ENCODE results near the gene ZBTB46.
"Not testable (repeated sequence)": the region's sequence is repeated elsewhere in the genome, so short reads cannot be mapped to it uniquely, and the experiment has no call there.

Gene ZBTB46

GRCh38 chr20:63783970-63784369, 47.1 kb downstream of the ZBTB46 start:
- no peak for DNase-seq

DNA sequence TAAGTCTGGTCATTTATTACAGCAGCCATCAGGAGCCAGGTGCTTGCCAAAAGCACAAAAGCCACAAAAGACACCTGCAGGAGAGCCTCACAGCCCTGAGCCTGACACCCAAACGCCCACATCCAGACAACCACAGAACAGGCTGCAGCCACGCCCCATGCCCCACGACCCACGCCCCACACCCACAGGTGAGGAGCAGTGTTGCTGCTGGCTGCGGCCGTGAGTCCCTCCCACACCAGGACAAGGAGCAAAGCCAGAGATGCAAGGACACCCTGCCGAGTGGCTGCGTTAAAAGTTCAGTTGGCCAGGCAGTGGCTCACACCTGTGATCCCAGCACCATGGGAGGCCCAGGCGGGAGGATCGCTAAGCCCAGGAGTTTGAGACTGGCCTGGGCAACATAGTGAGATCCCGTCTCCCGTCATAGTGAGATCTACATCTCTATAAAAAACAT, 48.5 kb downstream of the ZBTB46 start:
- no peak for DNase-seq

- no peak for DNase-seq
Observed at GRCh38 chr20:63782051-63782471, 49.0 kb downstream of the ZBTB46 start.

DNA sequence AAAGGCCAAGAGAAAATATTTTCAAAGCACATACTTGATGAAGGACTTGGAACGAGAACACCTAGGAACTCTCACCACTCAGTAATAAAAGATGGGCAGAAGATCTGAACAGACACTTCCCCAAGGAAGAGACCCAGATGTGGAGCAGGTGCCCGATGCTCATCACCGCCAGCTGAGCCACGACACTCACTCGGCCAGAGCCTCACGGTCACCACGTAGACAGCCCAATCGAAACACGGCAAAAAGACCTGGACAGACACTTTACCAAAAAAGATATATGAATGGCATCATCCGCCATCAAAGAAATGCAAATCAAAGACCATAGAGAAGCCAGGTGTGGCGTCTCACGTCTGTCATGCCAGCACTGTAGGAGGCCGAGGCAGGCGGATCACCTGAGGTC, 49.9 kb downstream of the ZBTB46 start:
- no peak for DNase-seq

- no peak for DNase-seq
Observed at GRCh38 chr20:63778857-63779256, 52.2 kb downstream of the ZBTB46 start.

DNA sequence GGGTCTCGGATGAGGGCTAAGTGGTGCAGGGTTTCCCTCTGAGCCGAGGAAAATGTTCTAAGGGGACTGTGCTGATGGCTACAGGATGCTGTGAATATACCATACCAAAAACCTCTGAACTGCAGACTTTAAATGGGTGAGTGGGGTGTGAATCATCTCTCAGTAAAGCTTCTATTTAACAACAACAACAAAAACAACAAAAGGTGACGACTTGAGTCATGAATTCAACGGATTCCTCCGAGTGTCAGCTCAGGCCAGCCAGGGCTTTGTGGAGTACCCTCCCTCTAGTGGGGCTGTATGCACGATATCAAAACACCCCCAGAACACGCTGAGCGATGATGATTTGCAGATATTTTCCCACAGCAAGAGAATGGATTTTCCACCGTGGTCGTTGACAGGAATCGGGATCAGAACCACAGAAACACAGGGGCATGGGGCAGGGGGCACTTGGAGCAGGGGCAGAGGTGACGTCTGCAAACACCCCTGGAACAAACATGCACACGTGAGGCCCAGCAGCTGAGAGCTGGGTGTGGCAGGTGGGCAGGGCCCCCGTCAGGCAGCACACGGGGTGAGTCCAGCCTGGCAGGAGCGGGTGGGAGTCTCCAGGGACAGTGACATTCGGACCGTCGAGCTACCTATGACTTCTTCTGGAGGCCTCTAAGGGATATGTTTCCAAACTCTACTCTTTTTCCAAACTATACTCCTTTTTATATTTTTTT, 52.9 kb downstream of the ZBTB46 start:
- no peak for DNase-seq

DNA sequence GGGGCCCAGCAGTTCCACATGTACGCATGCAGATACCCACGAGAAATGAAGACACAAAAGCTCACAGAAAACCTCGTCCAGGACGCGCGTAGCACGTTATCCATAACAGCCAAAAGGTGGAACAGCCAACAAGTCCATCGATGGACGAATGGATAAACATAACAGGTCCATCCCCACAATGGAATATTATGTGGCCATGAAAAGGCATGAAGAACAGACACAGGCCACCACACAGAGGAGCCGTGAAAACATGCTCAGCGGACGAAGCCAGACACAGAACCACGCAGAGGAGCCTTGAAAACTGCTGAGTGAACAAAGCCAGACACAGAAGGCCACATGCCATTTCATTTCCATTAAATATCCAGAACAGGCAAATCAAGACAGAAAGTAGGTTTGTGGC, 53.5 kb downstream of the ZBTB46 start:
- no peak for DNase-seq

GRCh38 chr20:63776875-63777274, 54.2 kb downstream of the ZBTB46 start:
- not testable (repeated sequence) for DNase-seq

GRCh38 chr20:63775096-63775978, 55.7 kb downstream of the ZBTB46 start:
- peak; percentile 94 for DNase-seq

- DNase-seq = no peak
Observed at GRCh38 chr20:63774306-63774705, 56.8 kb downstream of the ZBTB46 start.

DNA sequence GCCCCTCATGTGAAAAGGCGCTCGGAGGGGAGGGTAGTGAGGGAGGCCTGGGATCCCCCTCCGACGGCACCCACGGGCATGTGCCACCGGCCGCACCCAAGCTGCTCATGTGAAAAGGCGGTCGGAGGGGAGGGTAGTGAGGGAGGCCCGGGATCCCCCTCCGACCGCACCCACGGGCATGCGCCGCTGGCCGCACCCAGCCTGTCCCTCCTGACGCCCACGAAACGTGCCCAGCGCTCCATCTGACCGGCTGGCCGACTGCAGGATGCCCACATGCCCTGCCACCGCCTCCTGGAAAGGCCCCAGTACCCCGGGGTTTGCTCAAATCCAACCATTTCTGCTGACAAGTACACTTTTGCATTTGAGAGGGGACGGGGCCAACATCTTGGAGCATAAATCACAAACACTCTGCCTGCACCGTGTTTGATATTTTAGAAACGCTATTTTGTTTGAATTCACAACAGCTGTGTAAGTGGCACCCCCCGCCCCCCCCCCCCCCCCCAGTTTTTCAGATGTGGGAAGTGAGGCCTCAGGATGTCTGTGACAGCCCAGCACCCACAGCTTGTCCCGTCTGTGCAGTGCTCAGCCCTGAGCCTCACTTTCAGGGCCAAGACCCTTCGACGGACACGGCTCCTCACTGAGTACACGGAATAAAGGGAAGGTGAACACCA, 57.4 kb downstream of the ZBTB46 start:
- no peak for DNase-seq

DNA sequence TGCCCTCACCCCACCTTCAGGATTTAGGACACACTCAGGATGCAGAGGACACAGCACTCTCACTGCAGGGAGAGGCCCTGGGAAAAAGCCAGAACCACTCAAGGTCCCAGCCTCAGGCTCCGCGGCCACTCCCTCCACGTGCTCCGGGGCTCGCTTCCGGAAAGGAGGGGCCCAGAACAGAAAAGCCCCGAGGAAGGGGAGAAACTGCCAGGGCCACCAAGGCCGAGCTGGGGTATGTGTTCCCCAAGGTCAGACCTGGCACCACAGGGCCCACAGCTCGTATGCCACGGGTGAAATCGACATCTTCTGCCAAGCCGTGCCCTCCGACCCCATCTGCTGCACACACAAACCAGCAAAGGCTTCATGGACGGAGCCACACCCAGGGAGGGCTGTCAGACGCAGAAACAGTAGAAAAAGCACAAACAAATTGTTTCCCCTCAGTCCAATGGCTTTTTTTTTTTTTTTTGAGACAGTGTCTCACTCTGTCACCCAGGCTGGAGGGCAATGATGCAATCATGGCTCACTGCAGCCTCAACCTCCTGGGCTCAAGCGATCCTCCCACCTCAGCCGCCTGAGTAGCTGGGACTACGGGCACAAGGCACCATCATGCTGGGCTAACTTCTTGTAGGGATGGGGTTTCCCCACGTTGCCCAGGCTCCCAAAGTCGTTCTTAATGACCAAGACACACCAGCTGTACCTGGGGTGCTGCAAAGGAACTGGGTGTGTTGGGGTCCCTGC, 58.1 kb downstream of the ZBTB46 start:
- DNase-seq = no peak

DNA sequence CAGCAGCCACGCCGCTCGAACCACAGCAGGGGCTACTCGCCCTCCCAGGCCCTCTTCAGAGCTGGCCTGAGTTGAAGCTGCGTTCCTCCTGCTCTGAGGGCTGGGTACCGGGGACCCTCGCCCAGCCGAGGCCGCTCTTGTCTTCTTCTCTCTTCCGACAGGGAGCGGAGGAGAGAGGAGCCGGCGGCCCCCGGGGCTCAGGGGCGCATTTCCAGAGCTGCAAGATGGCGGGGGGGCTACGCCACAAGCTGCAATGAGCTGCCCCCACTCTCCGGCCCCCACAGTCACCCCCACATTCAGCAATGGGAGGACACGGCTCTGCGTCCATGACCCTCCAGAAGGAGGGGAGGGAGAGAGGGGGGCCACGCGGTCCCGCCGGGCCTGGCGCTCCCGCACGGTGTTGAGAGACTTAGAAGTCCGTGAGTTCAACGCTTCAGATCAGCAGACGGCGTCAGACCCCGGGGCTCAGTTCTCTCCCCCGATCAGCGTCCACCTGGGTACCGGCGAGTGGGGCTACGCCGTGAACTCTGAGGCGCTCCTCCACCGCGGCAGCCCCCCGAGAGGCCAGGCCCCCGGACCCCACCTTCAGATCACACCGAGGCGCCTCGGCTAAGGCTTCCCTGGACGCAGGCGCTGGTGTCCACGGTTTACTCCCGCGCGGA, 59.9 kb downstream of the ZBTB46 start:
- DNase-seq = no peak

- DNase-seq = no peak
Observed at GRCh38 chr20:63769891-63770474, 61.1 kb downstream of the ZBTB46 start.

GRCh38 chr20:63768591-63769515, 62.2 kb downstream of the ZBTB46 start:
- no peak for DNase-seq

- DNase-seq = no peak
Observed at GRCh38 chr20:63767886-63768285, 63.2 kb downstream of the ZBTB46 start.

DNA sequence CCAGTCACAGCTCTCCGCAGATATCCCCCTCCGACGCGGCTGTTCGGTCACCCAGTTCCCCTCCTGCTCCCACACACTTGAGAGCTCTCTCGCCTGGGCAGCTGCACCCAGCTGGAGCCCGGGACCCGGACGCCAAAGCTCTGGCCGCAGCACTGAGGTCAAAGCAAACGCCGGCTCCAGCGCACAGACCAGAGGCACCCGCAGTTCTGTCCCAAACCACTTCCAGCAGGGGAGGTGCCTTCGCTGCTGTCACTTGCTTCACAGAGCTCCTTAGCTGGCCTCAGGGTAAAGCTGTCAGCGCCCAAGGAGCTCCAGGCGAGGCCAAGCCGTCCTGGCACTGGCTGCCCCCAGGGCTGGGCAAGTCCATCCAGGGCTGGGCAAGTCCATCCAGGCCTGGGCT, 63.6 kb downstream of the ZBTB46 start:
- DNase-seq = no peak

- no peak for DNase-seq
Observed at GRCh38 chr20:63766695-63767426, 64.2 kb downstream of the ZBTB46 start.

GRCh38 chr20:63765902-63766301, 65.2 kb downstream of the ZBTB46 start:
- DNase-seq = no peak

Measured in retina (tissue), 1 donor.